A549 (cell line): Measurements from ENCODE around the gene DACH2. TPM values are rescaled to one million over a fixed set of nuclear protein-coding genes. Genes with fewer than 3 reads are reported as not detected.

Experiments used
- ATAC-seq, 2 experiments: fragments of 200-7000 bp in 1 of 2; fragments of >200 bp in 1 of 2; cut with Nextera tagmentation in 1 of 2; cut with Tn5 transposase in 1 of 2; 3 replicates each; pipeline versions ENCODE4 v1.8.0 to v1.9.1; 2018 to 2020; ENCODE audit warnings: mild to moderate bottlenecking in 1 of 2, moderate library complexity in 1 of 2
- CTCF ChIA-PET: fragments of 300-600 bp; sonication (Branson Sonifier 250); formaldehyde crosslinking; extraction: SDS; loops from one replicate; lab custom pipeline; 2021; ENCODE audit warnings: antibody characterized with exemption, inconsistent platforms; lab: Yijun Ruan, JAX
- POLR2A ChIA-PET: fragments of 350-600 bp; formaldehyde crosslinking; extraction: SDS; loops from one replicate; lab custom pipeline; 2021; ENCODE audit warnings: antibody characterized with exemption, inconsistent platforms; lab: Yijun Ruan, JAX
- DNase-seq, 2 experiments: peaks; one replicate each; pipeline versions ENCODE4 v3.0.0 to v3.0.0-alpha.2; 2011 to 2016; ENCODE audit warnings: low read depth in 1 of 2, low spot score in 1 of 2
- FAIRE-seq: peaks from 2 replicates; lab custom pipeline; 2011; peaks lifted over from hg19 to GRCh38; lab: Jason Lieb, UNC
- H3K27ac ChIP-seq, 2 experiments: fragments of >200 bp; sonication (Bioruptor Twin); formaldehyde crosslinking; 3 replicates each; pipeline ENCODE4 v1.5.1; 2016 to 2017
- H3K4me1 ChIP-seq: fragments of >200 bp; sonication (Bioruptor Twin); formaldehyde crosslinking; 3 replicates; pipeline ENCODE4 v1.6.1; 2016
- H3K4me2 ChIP-seq: fragments of >200 bp; sonication (Bioruptor Twin); formaldehyde crosslinking; 3 replicates; pipeline ENCODE4 v1.6.1; 2016
- H3K4me3 ChIP-seq: fragments of >200 bp; sonication (Bioruptor Twin); formaldehyde crosslinking; 3 replicates; pipeline ENCODE4 v1.5.1; 2016
- H3K9me3 ChIP-seq: fragments of >200 bp; sonication (Bioruptor Twin); formaldehyde crosslinking; 3 replicates; pipeline ENCODE4 v1.6.1; 2016
- CBX8 ChIP-seq: fragments of 200-600 bp; sonication (generic); IDR thresholded peaks from 2 replicates; pipeline ENCODE4 v1.6.1; 2016
- CTCF ChIP-seq: fragments of >200 bp; sonication (Bioruptor Twin); formaldehyde crosslinking; IDR thresholded peaks from 3 replicates; pipeline ENCODE4 v1.5.1; 2016
- EP300 ChIP-seq, 2 experiments: fragments of >200 bp; sonication (Bioruptor Twin); formaldehyde crosslinking; IDR thresholded peaks; 2 replicates in 1 of 2; 3 replicates in 1 of 2; pipeline ENCODE4 v1.6.1; 2016 to 2017
- FOXS1 ChIP-seq: fragments of 250-450 bp; sonication (Bioruptor Pico); IDR thresholded peaks from 2 replicates; pipeline ENCODE4 v1.5.0; 2020; ENCODE audit warnings: mild to moderate bottlenecking, moderate library complexity
- HDAC2 ChIP-seq: fragments of 200-600 bp; sonication (generic); IDR thresholded peaks from 2 replicates; pipeline ENCODE4 v1.6.1; 2016
- HMGXB4 ChIP-seq: fragments of 250-450 bp; sonication (Bioruptor Pico); IDR thresholded peaks from 2 replicates; pipeline ENCODE4 v1.5.0; 2021; ENCODE audit warnings: mild to moderate bottlenecking, moderate library complexity, borderline replicate concordance
- HOXA7 ChIP-seq: fragments of 250-450 bp; sonication (Bioruptor Pico); IDR thresholded peaks from 2 replicates; pipeline ENCODE4 v1.5.0; 2020; ENCODE audit warnings: mild to moderate bottlenecking, moderate library complexity
- JUN ChIP-seq, 2 experiments: fragments of >200 bp; sonication (Bioruptor Twin); formaldehyde crosslinking; IDR thresholded peaks; 2 replicates in 1 of 2; 3 replicates in 1 of 2; pipeline ENCODE4 v1.6.1; 2016 to 2017
- JUNB ChIP-seq: fragments of >200 bp; sonication (Bioruptor Twin); formaldehyde crosslinking; IDR thresholded peaks from 2 replicates; pipeline ENCODE4 v1.6.1; 2016
- MAFK ChIP-seq: fragments of 450-650 bp; IDR thresholded peaks from 2 replicates; pipeline ENCODE4 v1.6.1; 2014; ENCODE audit not compliant: partially characterized antibody
- MAZ ChIP-seq: fragments of 150-350 bp; IDR thresholded peaks from 2 replicates; pipeline ENCODE4 v1.6.1; 2014; ENCODE audit warnings: antibody characterized with exemption, low read depth, low read length, borderline replicate concordance
- NFE2L2 ChIP-seq: fragments of 150-350 bp; conservative IDR thresholded peaks from 2 replicates; pipeline ENCODE4 v1.6.1; 2014; ENCODE audit warnings: low read length
- PBX3 ChIP-seq: IDR thresholded peaks from 2 replicates; pipeline ENCODE4 v1.6.1; 2012
- POLR2A ChIP-seq: IDR thresholded peaks from 2 replicates; pipeline ENCODE4 v1.6.1; 2012; ENCODE audit warnings: mild to moderate bottlenecking, low read length
- POLR2AphosphoS2 ChIP-seq: conservative IDR thresholded peaks from 2 replicates; pipeline ENCODE4 v1.6.1; 2012; ENCODE audit warnings: low read length, improper control_type of control experiment, inconsistent platforms
- REST ChIP-seq: fragments of 200-600 bp; sonication (generic); IDR thresholded peaks from 2 replicates; pipeline ENCODE4 v1.6.1; 2016; ENCODE audit warnings: antibody characterized with exemption, mild to moderate bottlenecking, moderate library complexity
- RFX5 ChIP-seq: fragments of 450-650 bp; IDR thresholded peaks from 2 replicates; pipeline ENCODE4 v1.7.1; 2014; ENCODE audit warnings: antibody characterized with exemption, mild to moderate bottlenecking, moderate library complexity
- ZC3H11A ChIP-seq: fragments of 450-650 bp; IDR thresholded peaks from 2 replicates; pipeline ENCODE4 v1.6.1; 2014; ENCODE audit warnings: antibody characterized with exemption, mild to moderate bottlenecking
- ZFP36 ChIP-seq: fragments of 450-650 bp; IDR thresholded peaks from 2 replicates; pipeline ENCODE4 v1.6.1; 2014; ENCODE audit warnings: borderline replicate concordance; ENCODE audit not compliant: partially characterized antibody
- ZSCAN20 ChIP-seq: fragments of 250-450 bp; sonication (Bioruptor Pico); IDR thresholded peaks from 2 replicates; pipeline ENCODE4 v1.8.0; 2022; ENCODE audit warnings: mild to moderate bottlenecking, moderate library complexity
- WGBS: methylation state at CpG from one replicate; pipeline ENCODE4 v1.1.6; 2017; ENCODE audit errors: missing lambda C conversion rate; 5-methylcytosine and 5-hydroxymethylcytosine counted together
- polyA plus RNA-seq, 4 experiments: library from polyadenylated mRNA; depleted of rRNA in 3 of 4; stranded (reverse); fragments of >200 nt; fragmentation: RNase III in 1 of 4; extraction: RNeasy Plus Mini Kit Qiagen cat#74134 plus additional on column Dnase treatment in 1 of 4; gene quantifications; 2 replicates in 3 of 4; 3 replicates in 1 of 4; pipeline ENCODE4 v1.2.3, GENCODE V29; 2011 to 2017

The DACH2 gene
- polyA plus RNA-seq, 2 of the 4 experiments (the other 2 are of a cell fraction) = 0.04 TPM; not detected in 1

- TF ChIP-seq EP300 (IDR thresholded peaks at IDR 0.05) (no peak), ZSCAN20 (CRISPR knock-in tag) (no peak), RFX5 (no peak), POLR2A (no peak), ZC3H11A (no peak), MAZ (no peak), JUNB (no peak), HOXA7 (CRISPR knock-in tag) (no peak), HMGXB4 (CRISPR knock-in tag) (no peak), REST (no peak), HDAC2 (no peak), FOXS1 (CRISPR knock-in tag) (no peak), ZFP36 (no peak), NFE2L2 (no peak), POLR2AphosphoS2 (no peak), MAFK (no peak), CTCF (no peak), JUN (IDR thresholded peaks at IDR 0.05) (no peak)
- POLR2A ChIA-PET = no interaction called here
- FAIRE-seq (no peak), ATAC-seq (no peak), DNase-seq (no peak)
- Histone ChIP-seq H3K4me1 (no peaks in the 10 kb centered on the region), H3K4me2 (no peak overlapping the region), H3K27ac (no peak overlapping the region), H3K4me3 (no peak overlapping the region), H3K9me3 (no peaks in the 10 kb centered on the region)
- 65% methylated on average over 1 of the region's 1 CpG for WGBS
- CTCF ChIA-PET = no interaction called here
These were observed 273.5 kb downstream of the DACH2 start for GRCh38 chrX:86421771-86422170.

- no peak for FAIRE-seq
- CTCF ChIA-PET = no interaction called here
These were observed 287.9 kb downstream of the DACH2 start for GRCh38 chrX:86436116-86436515.

More at GRCh38 chrX:86436116-86436515, 287.9 kb downstream of the DACH2 start:
- Histone ChIP-seq H3K9me3 (no peaks in the 10 kb centered on the region), H3K4me2 (no peak overlapping the region), H3K4me1 (no peaks in the 10 kb centered on the region), H3K27ac (no peak overlapping the region)
- ATAC-seq = no peak
- DNase-seq = no peak
- TF ChIP-seq PBX3 (no peak), CBX8 (no peak), ZC3H11A (no peak)
- TF ChIP-seq, all 56 proteins: peak for 0
- H3K4me3 ChIP-seq = no peak overlapping the region
- POLR2A ChIA-PET = no interaction called here
